Kidney (tissue), 14 donors: ENCODE measurements around the gene CDK6. TPM values are rescaled to one million over a fixed set of nuclear protein-coding genes. Genes with fewer than 3 reads are reported as not detected.

Experiments used
- DNase-seq, 5 donors: peaks; one replicate each; pipeline ENCODE4 v3.0.0-alpha.2; 2013 to 2020
- FAIRE-seq: peaks from 2 replicates; lab custom pipeline; 2012; peaks lifted over from hg19 to GRCh38; lab: Jason Lieb, UNC
- H3K27ac ChIP-seq, 2 donors: one replicate each; pipeline ENCODE4 v1.7.0; 2013; ENCODE audit warnings: low read depth in 2 of 2, low read length in 2 of 2, inconsistent platforms in 1 of 2
- H3K27me3 ChIP-seq: one replicate; pipeline ENCODE4 v1.7.1; 2013; ENCODE audit warnings: low read length, inconsistent platforms; ENCODE audit not compliant: control insufficient read depth, insufficient read depth
- H3K36me3 ChIP-seq, 3 donors: one replicate each; pipeline versions ENCODE4 v1.7.0 to v1.7.1; 2013; ENCODE audit warnings: low read length in 3 of 3, control low read depth in 1 of 3, inconsistent platforms in 1 of 3; ENCODE audit not compliant: insufficient read depth in 3 of 3, control insufficient read depth in 2 of 3
- H3K4me1 ChIP-seq, 3 donors: one replicate each; pipeline versions ENCODE4 v1.7.0 to v1.7.1; 2013; ENCODE audit warnings: low read length in 3 of 3, inconsistent platforms in 1 of 3, low read depth in 1 of 3; ENCODE audit not compliant: control insufficient read depth in 2 of 3, insufficient read depth in 2 of 3
- H3K4me3 ChIP-seq, 3 donors: one replicate each; pipeline versions ENCODE4 v1.7.0 to v1.8.1; 2013; ENCODE audit warnings: low read length in 3 of 3, control low read depth in 1 of 3, inconsistent platforms in 1 of 3
- H3K9ac ChIP-seq, 3 donors: one replicate each; pipeline versions ENCODE4 v1.7.0 to v1.7.1; 2013; ENCODE audit warnings: low read length in 3 of 3, control low read depth in 1 of 3, inconsistent platforms in 1 of 3
- H3K9me3 ChIP-seq, 3 donors: one replicate each; pipeline versions ENCODE4 v1.7.0 to v1.7.1; 2013; ENCODE audit warnings: low read length in 3 of 3, control low read depth in 1 of 3, inconsistent platforms in 1 of 3; ENCODE audit not compliant: control insufficient read depth in 2 of 3, insufficient read depth in 1 of 3
- CTCF ChIP-seq: IDR thresholded peaks from 3 replicates; pipeline ENCODE4 v1.5.1; 2012; ENCODE audit warnings: mild to moderate bottlenecking, moderate library complexity, borderline replicate concordance; ENCODE audit not compliant: insufficient read depth; ENCODE audit errors: extremely low read depth
- intact Hi-C: fragments of 100-400 bp; cut with DNase I; formaldehyde crosslinking; loops from one replicate; pipeline ENCODE4 v1.11.1; 2022
- polyA plus RNA-seq: library from polyadenylated mRNA; stranded (reverse); fragments of 350-450 nt; fragmentation: Illumina TruSeq; extraction: RNeasy Lipid Tissue Mini Kit (QIAGEN cat#74804); gene quantifications from one replicate; pipeline ENCODE4 v1.2.3, GENCODE V29; 2014; ENCODE audit warnings: low read depth, low replicate concordance; ENCODE audit not compliant: insufficient read depth
- total RNA-seq: library from RNA; stranded (reverse); fragmentation: NEBNext Ultra II Directional; extraction: Animal tissue kit (Norgen Biotek cat#: 25700); gene quantifications from one replicate; pipeline ENCODE4 v1.2.1, GENCODE V29; 2021
- donor health status: control.
- donor health status: control.
- donor health status: control.
- donor health status: control.
- donor health status: control.
- donor health status: DM: yes; HTN: yes; CAD: no.
- donor health status: Normal renal cell carcinoma (clear cell type).

CDK6 gene
- total and polyA plus RNA-seq, 2 donors from 2014 or later: 3.6 to 20.8 TPM

DNA sequence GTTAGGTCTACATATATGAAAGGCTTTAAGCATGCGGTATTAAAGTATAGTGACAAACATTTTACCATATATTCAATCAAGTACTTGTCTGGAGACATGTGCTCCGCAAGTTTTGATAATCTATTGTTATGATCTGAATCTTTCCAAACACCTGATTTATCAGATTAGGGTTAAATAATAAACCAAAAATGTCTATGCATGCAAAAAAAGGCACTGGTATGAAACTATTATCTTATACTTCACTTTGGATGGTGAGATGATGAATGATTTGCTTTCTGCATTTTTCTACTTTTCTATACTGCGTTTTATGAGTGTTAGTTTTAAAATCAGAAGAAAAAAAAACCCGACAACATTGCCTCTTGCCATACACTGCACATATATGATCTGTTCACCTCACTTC is 208.4 kb downstream of the CDK6 start:
- intact Hi-C loops: no loop called here
- H3K4me1 ChIP-seq: no peaks in the 10 kb centered on the region
- FAIRE-seq: no peak

GRCh38 chr7:92626281-92626809 is 210.0 kb downstream of the CDK6 start:
- intact Hi-C loops: no loop called here
- no peak overlapping the region for H3K4me3 ChIP-seq
- DNase-seq: no peak
- no peak overlapping the region for H3K9ac ChIP-seq
- TF ChIP-seq CTCF: no peak
- no peak overlapping the region for H3K27ac ChIP-seq
- peaks cover 0 to 1% (median 0%) of the 10 kb centered on the region in 3 donors for H3K4me1 ChIP-seq
- peaks cover 0 to 2% (median 0%) of the 10 kb centered on the region in 3 donors for H3K9me3 ChIP-seq
- H3K27me3 ChIP-seq: no peaks in the 10 kb centered on the region
- no peaks in the 10 kb centered on the region for H3K36me3 ChIP-seq
- no peak for FAIRE-seq

More for the DNA sequence above, 208.4 kb downstream of the CDK6 start:
- no peaks in the 10 kb centered on the region for H3K27me3 ChIP-seq
- H3K36me3 ChIP-seq: no peaks in the 10 kb centered on the region
- no peak overlapping the region for H3K9ac ChIP-seq
- DNase-seq: no peak
- peaks cover 0 to 2% (median 0%) of the 10 kb centered on the region in 3 donors for H3K9me3 ChIP-seq
- no peak overlapping the region for H3K27ac ChIP-seq
- no peak for TF ChIP-seq CTCF
- no peak overlapping the region for H3K4me3 ChIP-seq

DNA sequence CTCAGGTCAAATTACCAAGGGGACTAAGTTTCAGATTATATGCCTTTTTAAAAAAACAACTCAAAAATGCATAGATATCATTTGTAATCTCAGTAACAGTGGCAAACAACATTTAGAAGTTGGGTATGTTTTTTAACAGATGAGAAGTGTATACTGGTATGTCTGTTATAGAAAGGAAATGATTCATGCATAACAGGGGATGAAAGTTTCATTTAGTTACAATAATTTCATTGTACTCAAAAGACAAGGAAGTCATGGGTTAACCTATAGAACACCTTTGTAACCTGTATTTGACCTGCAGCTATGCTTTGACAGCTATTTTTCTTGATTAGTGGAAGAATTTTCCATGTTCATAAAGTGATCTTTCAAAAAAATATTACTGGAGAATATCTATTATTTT is 210.8 kb downstream of the CDK6 start:
- no peaks in the 10 kb centered on the region for H3K36me3 ChIP-seq
- TF ChIP-seq CTCF: no peak
- intact Hi-C loops: no loop called here
- no peak overlapping the region for H3K4me3 ChIP-seq
- H3K4me1 ChIP-seq: peaks cover 0 to 3% (median 0%) of the 10 kb centered on the region in 3 donors
- H3K9ac ChIP-seq: no peak overlapping the region
- FAIRE-seq: no peak
- no peaks in the 10 kb centered on the region for H3K27me3 ChIP-seq
- H3K9me3 ChIP-seq: peaks cover 0 to 2% (median 0%) of the 10 kb centered on the region in 3 donors
- no peak overlapping the region for H3K27ac ChIP-seq
- DNase-seq: no peak
